Uterus (tissue), 2 donors: ENCODE data around the gene PRAF2.

ENCODE experiments used
- POLR2A ChIP-seq, 2 donors: fragments of 450-650 bp; IDR thresholded peaks; one replicate each; pipeline ENCODE4 v1.6.1; 2016; ENCODE audit warnings: antibody characterized with exemption in 2 of 2, mild to moderate bottlenecking in 1 of 2, moderate library complexity in 1 of 2
- TF ChIP-seq, protein P1 (sequence below), 4 experiments: fragments of 200-600 bp in 2 of 4; fragments of 450-650 bp in 2 of 4; sonication (generic) in 2 of 4; IDR thresholded peaks; one replicate each; pipeline ENCODE4 v1.5.1; 2016 to 2019; ENCODE audit warnings: antibody characterized with exemption in 4 of 4, mild to moderate bottlenecking in 2 of 4, moderate library complexity in 1 of 4

DNA sequence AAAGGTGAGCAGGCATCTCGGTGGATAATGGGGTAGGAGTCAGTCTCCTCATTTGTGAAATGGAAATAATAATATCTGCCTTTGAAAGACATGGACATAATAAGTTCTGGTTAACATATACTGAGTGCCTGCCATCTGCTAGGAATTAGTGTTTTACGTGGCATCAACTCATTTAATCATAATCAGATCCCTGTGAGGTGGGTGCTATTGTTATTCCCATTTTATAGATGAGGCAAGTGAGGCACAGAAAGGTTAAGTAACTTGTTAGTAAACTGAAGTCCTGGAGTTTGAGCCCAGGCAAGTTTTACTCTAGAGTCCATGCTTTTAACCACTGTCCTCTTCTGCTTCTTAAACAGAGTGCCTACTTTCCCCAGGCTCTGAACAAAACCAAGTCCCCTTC lies 7.5 kb downstream of the PRAF2 start:
- TF ChIP-seq, protein P1, sequence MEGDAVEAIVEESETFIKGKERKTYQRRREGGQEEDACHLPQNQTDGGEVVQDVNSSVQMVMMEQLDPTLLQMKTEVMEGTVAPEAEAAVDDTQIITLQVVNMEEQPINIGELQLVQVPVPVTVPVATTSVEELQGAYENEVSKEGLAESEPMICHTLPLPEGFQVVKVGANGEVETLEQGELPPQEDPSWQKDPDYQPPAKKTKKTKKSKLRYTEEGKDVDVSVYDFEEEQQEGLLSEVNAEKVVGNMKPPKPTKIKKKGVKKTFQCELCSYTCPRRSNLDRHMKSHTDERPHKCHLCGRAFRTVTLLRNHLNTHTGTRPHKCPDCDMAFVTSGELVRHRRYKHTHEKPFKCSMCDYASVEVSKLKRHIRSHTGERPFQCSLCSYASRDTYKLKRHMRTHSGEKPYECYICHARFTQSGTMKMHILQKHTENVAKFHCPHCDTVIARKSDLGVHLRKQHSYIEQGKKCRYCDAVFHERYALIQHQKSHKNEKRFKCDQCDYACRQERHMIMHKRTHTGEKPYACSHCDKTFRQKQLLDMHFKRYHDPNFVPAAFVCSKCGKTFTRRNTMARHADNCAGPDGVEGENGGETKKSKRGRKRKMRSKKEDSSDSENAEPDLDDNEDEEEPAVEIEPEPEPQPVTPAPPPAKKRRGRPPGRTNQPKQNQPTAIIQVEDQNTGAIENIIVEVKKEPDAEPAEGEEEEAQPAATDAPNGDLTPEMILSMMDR (IDR thresholded peaks at IDR 0.05) = no peak
- no peak for TF ChIP-seq POLR2A (IDR thresholded peaks at IDR 0.05)
